ENCODE measurements around the gene ABCD4. TPM values are rescaled to one million over a fixed set of nuclear protein-coding genes. Genes with fewer than 3 reads are reported as not detected.

ABCD4 gene
- total RNA-seq, 1 donor from 2014 or later, result 58.6 TPM

DNA sequence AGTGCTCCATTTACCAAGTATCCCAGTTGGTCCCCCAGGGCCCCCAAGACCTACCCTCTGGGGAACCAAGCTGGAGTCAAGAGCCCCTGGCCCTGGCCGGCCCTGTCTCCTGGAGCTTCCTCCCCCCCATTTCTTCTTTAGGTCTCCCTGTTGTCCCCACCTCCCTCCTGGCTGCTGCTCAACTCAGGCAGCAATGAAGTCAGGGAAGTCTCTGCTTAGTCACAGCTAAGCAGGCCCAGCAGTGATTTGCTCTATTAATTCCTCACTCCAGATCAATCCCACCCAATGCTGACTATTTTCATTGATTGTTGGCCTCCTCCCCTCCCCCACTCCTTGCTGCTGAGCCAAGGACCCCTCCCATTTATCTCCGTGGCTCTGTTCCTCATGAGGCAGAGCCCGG, 35.1 kb downstream of the ABCD4 start:
- H3K9me3 Mint-ChIP-seq (ENCODE audit: unreplicated experiment), result no peaks in the 10 kb centered on the region
- peaks cover 12% of the 10 kb centered on the region for H3K27me3 Mint-ChIP-seq (ENCODE audit: unreplicated experiment)
- no peak for TF ChIP-seq CTCF (IDR thresholded peaks at IDR 0.05)
- H3K36me3 Mint-ChIP-seq (ENCODE audit: unreplicated experiment), result no peaks in the 10 kb centered on the region
- H3K4me3 Mint-ChIP-seq (ENCODE audit: unreplicated experiment), result no peak overlapping the region
- no peak overlapping the region for H3K27ac Mint-ChIP-seq (ENCODE audit: unreplicated experiment)
- H3K4me1 Mint-ChIP-seq (ENCODE audit: unreplicated experiment), result peaks cover 8% of the 10 kb centered on the region
- no peak for DNase-seq (ENCODE audit: extremely low spot score, unreplicated experiment)

DNA sequence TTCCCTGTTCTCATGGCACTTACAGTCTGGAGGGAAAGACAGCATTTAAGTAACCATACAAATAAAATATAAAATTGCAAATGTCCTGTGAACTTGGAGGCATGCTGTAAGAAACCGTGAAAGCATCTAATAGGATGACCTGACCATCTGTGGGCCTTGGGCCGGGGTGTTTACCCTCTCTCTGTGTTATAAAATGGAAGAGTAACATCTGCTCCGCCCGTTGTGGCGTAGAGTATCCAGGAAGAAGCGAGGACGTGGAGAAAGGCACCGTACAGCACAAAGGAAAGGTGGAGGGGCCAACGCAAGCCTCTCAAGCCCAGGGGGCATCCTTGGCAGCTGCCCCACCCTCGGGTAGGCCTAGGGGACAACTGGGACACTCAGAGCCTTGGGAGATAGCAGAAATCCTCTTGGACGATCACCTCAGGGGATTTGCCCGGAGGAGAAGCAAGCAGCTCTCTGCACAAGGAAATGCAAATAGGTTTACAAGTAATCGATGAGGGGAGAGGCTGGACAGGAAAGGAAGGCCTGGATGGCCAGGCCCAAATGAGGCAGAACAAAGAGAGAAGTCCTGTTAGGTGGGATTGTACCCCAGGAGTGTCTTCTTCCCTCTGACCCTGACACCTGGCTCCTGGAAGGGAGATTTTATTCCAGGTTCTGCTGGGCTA, 37.3 kb downstream of the ABCD4 start:
- no peak overlapping the region for H3K27ac Mint-ChIP-seq (ENCODE audit: unreplicated experiment)
- peaks cover 4% of the 10 kb centered on the region for H3K27me3 Mint-ChIP-seq (ENCODE audit: unreplicated experiment)
- no peak overlapping the region for H3K4me3 Mint-ChIP-seq (ENCODE audit: unreplicated experiment)
- no peaks in the 10 kb centered on the region for H3K36me3 Mint-ChIP-seq (ENCODE audit: unreplicated experiment)
- TF ChIP-seq CTCF (IDR thresholded peaks at IDR 0.05), result no peak
- H3K9me3 Mint-ChIP-seq (ENCODE audit: unreplicated experiment), result no peaks in the 10 kb centered on the region
- no peak for DNase-seq (ENCODE audit: extremely low spot score, unreplicated experiment)
- peaks cover 4% of the 10 kb centered on the region for H3K4me1 Mint-ChIP-seq (ENCODE audit: unreplicated experiment)

DNA sequence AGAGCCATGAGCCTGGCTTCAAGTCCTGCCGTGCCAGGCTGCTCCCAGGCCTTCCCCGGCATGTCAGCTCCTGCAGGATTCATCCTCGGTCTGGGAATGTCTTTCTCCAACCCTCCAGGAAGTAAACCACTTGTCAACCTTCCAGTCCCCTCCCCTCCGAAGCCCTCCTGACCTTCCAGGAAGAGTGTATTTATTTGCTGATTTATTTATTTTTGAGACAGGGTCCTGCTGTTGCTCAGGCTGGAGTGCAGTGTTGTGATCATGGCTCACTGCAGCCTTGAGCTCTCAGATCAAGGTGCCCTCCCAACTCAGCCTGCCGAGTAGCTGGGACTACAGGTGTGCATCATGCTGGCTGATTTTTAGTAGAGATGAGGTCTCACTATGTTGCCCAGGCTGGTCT, 38.8 kb downstream of the ABCD4 start:
- no peaks in the 10 kb centered on the region for H3K9me3 Mint-ChIP-seq (ENCODE audit: unreplicated experiment)
- TF ChIP-seq CTCF (IDR thresholded peaks at IDR 0.05), result no peak
- no peaks in the 10 kb centered on the region for H3K36me3 Mint-ChIP-seq (ENCODE audit: unreplicated experiment)
- H3K27ac Mint-ChIP-seq (ENCODE audit: unreplicated experiment), result no peak overlapping the region
- peaks cover 9% of the 10 kb centered on the region for H3K27me3 Mint-ChIP-seq (ENCODE audit: unreplicated experiment)
- no peak for DNase-seq (ENCODE audit: extremely low spot score, unreplicated experiment)
- H3K4me1 Mint-ChIP-seq (ENCODE audit: unreplicated experiment), result no peaks in the 10 kb centered on the region
- H3K4me3 Mint-ChIP-seq (ENCODE audit: unreplicated experiment), result no peak overlapping the region

- TF ChIP-seq CTCF (IDR thresholded peaks at IDR 0.05), result no peak
- H3K9me3 Mint-ChIP-seq (ENCODE audit: unreplicated experiment), result no peaks in the 10 kb centered on the region
Measured at GRCh38 chr14:74263181-74263580, 39.6 kb downstream of the ABCD4 start.

DNA sequence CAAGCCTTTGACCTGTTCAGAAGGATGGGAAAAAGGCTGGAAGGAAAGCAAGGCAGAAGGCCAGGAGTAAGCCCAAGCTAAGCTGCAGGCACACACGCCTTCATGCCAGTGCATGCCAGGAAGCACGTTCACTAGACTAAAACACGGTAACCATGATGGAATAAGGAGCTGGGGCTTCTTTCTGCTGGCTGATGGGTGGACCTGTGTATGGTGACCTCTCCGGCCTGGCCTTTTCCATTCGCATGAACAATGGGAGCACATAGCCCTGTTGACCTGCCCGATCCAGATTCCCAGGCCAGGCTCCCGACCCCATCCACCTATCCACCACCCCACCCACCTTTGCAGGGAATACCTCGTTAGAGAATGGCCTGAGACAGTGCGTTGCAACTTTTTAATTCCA, 40.7 kb downstream of the ABCD4 start:
- no peak for DNase-seq (ENCODE audit: extremely low spot score, unreplicated experiment)
- no peak overlapping the region for H3K4me3 Mint-ChIP-seq (ENCODE audit: unreplicated experiment)
- H3K36me3 Mint-ChIP-seq (ENCODE audit: unreplicated experiment), result no peaks in the 10 kb centered on the region
- H3K9me3 Mint-ChIP-seq (ENCODE audit: unreplicated experiment), result no peaks in the 10 kb centered on the region
- H3K4me1 Mint-ChIP-seq (ENCODE audit: unreplicated experiment), result no peaks in the 10 kb centered on the region
- no peak for TF ChIP-seq CTCF (IDR thresholded peaks at IDR 0.05)
- peaks cover 15% of the 10 kb centered on the region for H3K27me3 Mint-ChIP-seq (ENCODE audit: unreplicated experiment)
- H3K27ac Mint-ChIP-seq (ENCODE audit: unreplicated experiment), result no peak overlapping the region

More at GRCh38 chr14:74263181-74263580, 39.6 kb downstream of the ABCD4 start:
- no peaks in the 10 kb centered on the region for H3K4me1 Mint-ChIP-seq (ENCODE audit: unreplicated experiment)
- no peak for DNase-seq (ENCODE audit: extremely low spot score, unreplicated experiment)
- H3K36me3 Mint-ChIP-seq (ENCODE audit: unreplicated experiment), result no peaks in the 10 kb centered on the region
- H3K27me3 Mint-ChIP-seq (ENCODE audit: unreplicated experiment), result peaks cover 13% of the 10 kb centered on the region
- no peak overlapping the region for H3K27ac Mint-ChIP-seq (ENCODE audit: unreplicated experiment)
- no peak overlapping the region for H3K4me3 Mint-ChIP-seq (ENCODE audit: unreplicated experiment)
